T-helper 2 cell (primary cell): ENCODE results near the gene CUX1.
"Not testable (repeated sequence)": the region's sequence is repeated elsewhere in the genome, so short reads cannot be mapped to it uniquely, and the experiment has no call there.

ENCODE experiments used
- DNase-seq, 5 experiments: peaks; one replicate each; pipeline versions ENCODE4 v3.0.0 to v3.0.0-alpha.2; 2012 to 2022

Gene CUX1

GRCh38 chr7:102111061-102112041, 293.9 kb downstream of the CUX1 start:
- DNase-seq, result no peak

- no peak for DNase-seq
These were observed 297.8 kb downstream of the CUX1 start for GRCh38 chr7:102115181-102115580.

DNA sequence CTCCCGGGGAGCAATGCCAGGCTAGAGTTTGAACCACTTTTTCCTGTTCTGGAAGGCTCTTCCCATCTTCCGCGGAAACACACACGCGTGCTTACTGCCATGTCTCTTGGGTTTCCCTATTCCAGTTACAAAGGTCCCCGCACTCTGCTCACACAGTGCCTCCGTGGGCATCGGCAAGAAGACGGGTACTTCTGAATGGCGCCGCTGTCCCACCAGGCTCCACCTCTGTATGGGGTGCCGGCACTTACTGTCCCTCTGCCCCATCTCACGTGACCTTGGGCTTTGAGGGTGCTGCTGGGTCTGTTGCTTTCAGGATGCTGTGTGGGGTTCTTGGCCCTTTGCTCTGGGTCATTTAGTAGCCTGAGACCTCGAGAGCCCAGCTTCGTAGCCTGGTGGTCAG, 298.5 kb downstream of the CUX1 start:
- DNase-seq, result no peak

GRCh38 chr7:102117743-102118142, 300.3 kb downstream of the CUX1 start:
- DNase-seq, result no peak

DNA sequence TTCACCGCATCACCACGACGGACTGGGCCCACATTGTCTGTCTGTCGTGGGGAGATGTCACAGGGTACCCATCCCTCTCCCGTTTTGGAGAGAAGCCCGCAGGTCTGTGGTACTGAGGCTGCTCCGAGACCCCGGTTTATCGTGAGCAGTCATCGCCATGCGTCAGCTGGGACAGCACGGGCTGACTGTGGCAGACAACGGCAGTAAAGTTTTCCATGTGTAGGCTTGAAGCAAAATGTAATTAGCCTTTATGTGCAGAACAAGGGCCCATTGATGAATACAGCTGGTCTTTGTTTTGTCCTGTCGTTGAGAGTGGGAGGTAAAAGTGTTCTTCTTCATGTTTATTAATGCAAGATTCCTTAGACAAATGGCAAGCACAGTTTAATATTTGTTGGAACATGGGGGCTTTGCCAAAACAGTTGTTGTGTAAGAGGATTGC, 301.8 kb downstream of the CUX1 start:
- no peak for DNase-seq

DNA sequence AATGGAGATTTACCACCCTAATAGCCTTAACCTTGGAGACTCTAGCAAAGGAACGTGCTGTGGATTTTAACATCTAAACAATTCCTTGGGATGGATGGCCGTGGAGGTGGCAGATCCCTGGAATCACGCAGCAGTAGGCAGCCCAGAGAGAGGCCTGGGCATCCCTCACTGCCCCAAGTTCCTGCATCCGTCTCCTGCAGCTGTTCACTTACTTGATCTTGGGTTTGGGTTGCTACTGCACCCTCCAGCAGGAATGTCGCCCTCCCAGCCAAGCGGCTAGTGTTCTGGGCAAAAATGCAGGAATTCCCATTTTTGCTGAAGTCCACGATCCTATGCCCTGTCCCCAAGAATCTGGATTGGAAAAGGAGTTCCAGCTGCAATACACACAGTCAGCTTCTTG, 302.5 kb downstream of the CUX1 start:
- no peak for DNase-seq

DNA sequence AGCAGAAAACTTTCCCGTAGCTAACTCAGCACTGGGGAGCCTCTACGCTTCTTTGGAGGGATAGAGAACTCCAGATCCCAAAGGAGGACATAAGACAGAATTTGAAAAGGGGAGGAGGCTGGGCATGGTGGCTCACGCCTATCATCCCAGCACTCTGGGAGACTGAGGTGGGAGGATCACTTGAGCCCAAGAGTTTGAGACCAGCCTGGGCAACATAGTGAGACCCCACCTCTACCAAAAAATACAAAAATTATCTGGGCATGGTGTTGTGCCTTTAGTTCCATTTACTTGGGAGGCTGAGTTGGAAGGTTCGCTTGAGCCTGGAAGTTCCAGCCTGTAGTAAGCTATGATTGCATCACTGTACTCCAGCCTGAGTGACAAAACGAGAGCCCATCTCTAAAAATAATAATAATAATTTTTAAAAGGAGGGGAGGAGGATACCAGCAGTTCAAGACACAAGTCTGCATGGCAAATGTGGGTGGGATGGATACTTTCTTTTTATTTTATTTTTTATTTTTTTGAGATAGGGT, 303.3 kb downstream of the CUX1 start:
- DNase-seq, result no peak

DNA sequence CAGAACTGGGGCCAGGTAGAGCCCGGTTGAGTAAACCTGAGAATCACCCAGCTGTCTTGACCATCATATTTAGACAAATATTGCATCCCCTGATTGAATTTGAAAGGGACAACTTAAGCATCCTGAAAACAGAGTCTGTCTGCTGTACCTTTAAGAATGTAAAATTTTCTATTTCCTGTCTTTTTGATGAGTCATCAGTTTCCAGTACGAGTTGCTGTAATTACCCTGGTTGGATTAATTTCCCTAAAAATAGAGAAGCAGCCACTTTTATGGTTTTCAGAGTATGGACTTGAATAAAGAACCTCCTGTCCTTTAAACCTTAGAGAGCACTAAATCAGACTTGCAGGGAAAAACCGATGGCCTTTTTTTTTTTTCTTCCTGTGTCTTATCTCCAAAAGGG, 304.6 kb downstream of the CUX1 start:
- peak in 1 of 5 experiments; percentile 34 for DNase-seq

- DNase-seq, result no peak
These were observed 307.7 kb downstream of the CUX1 start for GRCh38 chr7:102125127-102125596.

DNA sequence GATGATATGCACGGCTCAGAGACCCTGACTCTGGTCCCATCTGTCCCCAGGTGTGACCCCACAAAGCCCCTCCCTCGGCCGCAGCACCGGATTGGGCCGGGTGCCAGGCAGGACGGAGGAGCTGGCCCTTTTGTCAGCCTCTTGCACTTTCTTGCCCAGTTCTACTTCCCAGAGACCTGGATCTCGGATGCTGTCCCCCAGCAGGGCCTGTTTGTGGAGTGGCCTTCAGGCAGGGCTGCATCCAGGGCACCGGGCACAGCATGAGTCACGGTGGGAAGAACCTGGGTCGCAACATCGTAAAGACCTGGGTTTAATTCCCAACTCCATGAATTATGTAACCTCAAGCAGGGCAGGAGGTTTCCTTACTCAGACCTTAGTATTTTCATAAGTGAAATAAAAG, 310.9 kb downstream of the CUX1 start:
- no peak for DNase-seq

- DNase-seq, result no peak
These were observed 312.4 kb downstream of the CUX1 start for GRCh38 chr7:102129636-102130370.

DNA sequence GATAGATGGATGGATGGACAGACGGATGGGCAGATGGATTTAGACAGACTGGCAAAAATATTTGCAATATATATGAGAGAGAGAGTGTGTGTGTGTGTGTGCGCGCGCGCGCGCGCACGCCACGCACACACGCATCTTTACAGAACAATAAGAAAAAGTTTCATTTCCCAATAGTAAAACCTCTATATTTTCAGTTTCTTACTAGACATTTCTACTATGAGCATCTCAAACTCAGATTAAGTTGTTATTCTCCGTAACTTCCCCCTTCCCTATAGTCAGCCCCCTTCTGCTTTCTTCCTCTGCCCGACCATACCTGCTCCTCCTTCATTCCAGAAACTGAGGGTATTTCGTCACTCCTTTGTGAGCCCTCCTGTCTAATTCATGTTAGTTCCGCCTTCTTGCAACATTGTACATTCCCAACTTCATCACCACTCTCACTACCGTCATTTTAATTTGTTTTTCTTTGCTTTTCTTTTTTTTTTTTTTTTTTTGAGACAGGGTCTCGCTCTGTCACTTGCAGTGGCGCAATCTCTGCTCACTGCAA, 314.9 kb downstream of the CUX1 start:
- no peak for DNase-seq

GRCh38 chr7:102138676-102139075, 321.2 kb downstream of the CUX1 start:
- no peak for DNase-seq

- peak in 1 of 5 experiments; percentile 9 for DNase-seq
These were observed 323.5 kb downstream of the CUX1 start for GRCh38 chr7:102140952-102141370.

DNA sequence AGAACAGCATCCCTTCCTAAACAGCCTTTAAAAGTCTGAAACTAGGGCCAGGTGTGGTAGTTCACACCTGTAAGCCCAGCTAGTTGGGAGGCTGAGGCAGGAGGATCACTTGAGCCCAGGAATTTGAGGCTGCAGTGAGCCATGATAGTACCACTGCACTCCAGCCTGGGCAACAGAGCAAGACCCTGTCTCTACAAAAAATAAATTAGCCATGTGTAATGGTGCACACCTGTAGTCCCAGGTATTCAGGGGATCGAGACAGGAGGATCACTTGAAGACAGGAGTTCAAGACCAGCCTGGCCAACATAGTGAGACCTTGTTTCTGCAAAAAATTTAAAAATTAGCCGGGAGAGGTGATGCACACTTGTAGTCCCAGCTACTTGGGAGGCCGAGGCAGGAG, 325.0 kb downstream of the CUX1 start:
- not testable (repeated sequence) for DNase-seq

DNA sequence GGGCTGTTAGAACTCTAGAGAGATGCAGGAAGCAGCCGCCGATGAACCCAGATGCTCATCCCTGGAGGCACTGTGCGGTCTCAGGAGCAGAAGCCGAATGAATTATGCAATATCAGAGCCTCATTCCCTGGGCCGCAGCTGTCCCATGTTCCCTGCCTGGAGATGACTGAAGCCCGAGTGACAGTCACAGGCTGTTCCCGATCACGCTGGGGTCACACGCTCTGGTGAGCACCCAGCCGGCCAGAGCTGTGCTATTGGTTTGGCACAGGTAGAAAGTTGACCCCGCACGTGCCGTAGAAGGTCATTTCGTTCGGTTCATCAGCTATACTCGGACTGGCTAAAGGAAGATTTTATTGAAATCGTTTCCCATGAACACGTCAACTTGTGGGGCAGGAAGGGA, 328.7 kb downstream of the CUX1 start:
- no peak for DNase-seq

- no peak for DNase-seq
These were observed 329.6 kb downstream of the CUX1 start for GRCh38 chr7:102147008-102147407.

DNA sequence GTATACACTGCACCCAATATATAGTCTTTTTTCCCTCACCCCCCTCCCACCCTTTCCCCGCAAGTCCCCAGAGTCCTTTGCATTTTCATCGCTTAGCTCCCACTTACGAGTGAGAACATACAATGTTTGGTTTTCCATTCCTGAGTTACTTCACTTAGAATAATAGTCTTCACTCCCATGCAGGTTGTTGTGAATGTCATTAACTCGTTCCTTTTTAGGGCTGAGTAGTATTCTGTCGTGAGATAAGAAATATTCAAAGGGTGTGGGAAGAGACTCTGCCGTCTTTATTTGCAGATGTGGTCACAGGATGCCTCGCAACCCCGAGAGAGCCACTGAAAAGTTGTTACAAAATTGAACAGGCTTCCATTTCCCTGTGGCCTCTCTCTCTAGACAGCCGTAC, 331.4 kb downstream of the CUX1 start:
- DNase-seq, result no peak

GRCh38 chr7:102149416-102149815, 332.0 kb downstream of the CUX1 start:
- no peak for DNase-seq

- no peak for DNase-seq
These were observed 332.8 kb downstream of the CUX1 start for GRCh38 chr7:102150266-102150665.

GRCh38 chr7:102152672-102153598, 335.5 kb downstream of the CUX1 start:
- no peak for DNase-seq

DNA sequence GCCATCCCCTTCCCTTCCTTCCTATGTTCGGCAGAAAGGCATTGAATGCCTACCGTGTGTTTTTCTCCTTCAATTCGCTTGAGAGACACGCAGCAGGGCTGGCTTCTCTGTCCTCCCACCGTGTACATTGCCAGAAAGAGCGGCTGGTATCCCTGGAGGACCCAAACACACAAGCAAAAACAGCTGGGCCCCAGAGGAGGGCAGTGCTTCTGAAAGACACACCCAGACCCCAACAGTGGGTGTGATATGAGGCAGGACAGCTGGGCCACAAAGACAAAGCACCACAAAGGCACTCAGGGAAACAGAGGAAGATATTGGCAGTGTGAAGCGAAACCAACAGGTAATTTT, 336.1 kb downstream of the CUX1 start:
- DNase-seq, result no peak
